Measurements from ENCODE around the gene AHI1. TPM values are rescaled to one million over a fixed set of nuclear protein-coding genes. Genes with fewer than 3 reads are reported as not detected.

AHI1 gene
- total RNA-seq, 1 donor: 29.8 TPM

DNA sequence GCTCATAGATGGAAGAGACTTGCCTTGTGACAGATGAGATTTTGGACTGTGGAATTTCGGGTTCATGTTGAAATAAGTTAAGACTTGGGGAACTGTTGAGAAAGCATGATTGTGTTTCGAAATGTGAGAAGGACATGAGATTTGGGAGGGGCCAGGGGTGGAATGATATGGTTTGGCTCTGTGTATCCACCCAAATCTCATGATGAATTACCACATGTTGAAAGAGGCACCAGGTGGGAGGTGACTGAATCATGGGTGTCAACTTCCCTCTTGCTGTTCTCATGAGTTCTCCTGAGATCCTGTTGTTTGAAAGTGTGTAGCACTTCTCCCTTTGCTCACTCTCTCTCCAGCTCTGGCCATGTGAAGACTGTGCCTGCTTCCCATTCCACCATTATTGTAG, 17.9 kb downstream of the AHI1 start:
- TF ChIP-seq, protein P1, sequence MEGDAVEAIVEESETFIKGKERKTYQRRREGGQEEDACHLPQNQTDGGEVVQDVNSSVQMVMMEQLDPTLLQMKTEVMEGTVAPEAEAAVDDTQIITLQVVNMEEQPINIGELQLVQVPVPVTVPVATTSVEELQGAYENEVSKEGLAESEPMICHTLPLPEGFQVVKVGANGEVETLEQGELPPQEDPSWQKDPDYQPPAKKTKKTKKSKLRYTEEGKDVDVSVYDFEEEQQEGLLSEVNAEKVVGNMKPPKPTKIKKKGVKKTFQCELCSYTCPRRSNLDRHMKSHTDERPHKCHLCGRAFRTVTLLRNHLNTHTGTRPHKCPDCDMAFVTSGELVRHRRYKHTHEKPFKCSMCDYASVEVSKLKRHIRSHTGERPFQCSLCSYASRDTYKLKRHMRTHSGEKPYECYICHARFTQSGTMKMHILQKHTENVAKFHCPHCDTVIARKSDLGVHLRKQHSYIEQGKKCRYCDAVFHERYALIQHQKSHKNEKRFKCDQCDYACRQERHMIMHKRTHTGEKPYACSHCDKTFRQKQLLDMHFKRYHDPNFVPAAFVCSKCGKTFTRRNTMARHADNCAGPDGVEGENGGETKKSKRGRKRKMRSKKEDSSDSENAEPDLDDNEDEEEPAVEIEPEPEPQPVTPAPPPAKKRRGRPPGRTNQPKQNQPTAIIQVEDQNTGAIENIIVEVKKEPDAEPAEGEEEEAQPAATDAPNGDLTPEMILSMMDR (IDR thresholded peaks at IDR 0.05; ENCODE audit: insufficient read depth, low read depth, low read length): no peak

GRCh38 chr6:135478626-135479025, 18.9 kb downstream of the AHI1 start:
- H3K4me3 ChIP-seq (ENCODE audit: low read depth, low read length): no peak overlapping the region
- DNase-seq (ENCODE audit: low read depth): no peak
- TF ChIP-seq, protein P1 (IDR thresholded peaks at IDR 0.05; ENCODE audit: insufficient read depth, low read depth, low read length): no peak

More for the DNA sequence above, 17.9 kb downstream of the AHI1 start:
- DNase-seq (ENCODE audit: low read depth): no peak
- H3K4me3 ChIP-seq (ENCODE audit: low read depth, low read length): no peak overlapping the region

DNA sequence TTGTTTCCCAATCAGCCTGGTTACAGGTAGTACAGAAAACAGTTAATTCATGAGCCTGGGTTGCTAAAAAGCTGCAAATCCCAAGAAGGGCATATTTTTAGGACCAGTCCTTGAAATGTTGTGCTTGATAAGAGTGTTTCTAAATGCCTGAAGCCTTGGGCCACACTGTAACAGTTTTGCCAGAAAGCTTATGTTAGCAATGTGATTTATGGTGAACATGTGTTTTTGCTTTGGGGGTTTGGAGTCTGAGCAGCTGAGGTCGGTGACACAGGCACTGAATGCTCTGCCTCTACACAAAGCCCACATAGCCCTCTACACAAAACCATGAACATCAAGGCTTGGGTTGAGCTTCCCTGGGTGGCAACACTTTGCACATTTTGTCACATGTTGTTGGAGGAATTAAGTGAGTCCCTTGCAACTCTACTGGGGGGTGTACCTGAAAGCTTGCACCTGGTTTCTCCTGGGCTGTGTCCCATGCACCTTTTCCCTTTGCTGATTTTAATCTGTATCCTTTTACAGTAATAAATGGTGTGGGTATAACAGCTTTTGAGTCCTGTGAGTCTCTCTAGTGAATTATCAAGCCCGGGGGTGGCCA, 22.2 kb downstream of the AHI1 start:
- no peak overlapping the region for H3K4me3 ChIP-seq (ENCODE audit: low read depth, low read length)
- DNase-seq (ENCODE audit: low read depth): peak; percentile 91
- TF ChIP-seq, protein P1 (IDR thresholded peaks at IDR 0.05; ENCODE audit: insufficient read depth, low read depth, low read length): no peak

- TF ChIP-seq, protein P1 (IDR thresholded peaks at IDR 0.05; ENCODE audit: insufficient read depth, low read depth, low read length): no peak
- no peak for DNase-seq (ENCODE audit: low read depth)
- H3K4me3 ChIP-seq (ENCODE audit: low read depth, low read length): no peak overlapping the region
Measured at GRCh38 chr6:135474362-135474761, 23.2 kb downstream of the AHI1 start.

GRCh38 chr6:135465903-135466302, 31.6 kb downstream of the AHI1 start:
- TF ChIP-seq, protein P1 (IDR thresholded peaks at IDR 0.05; ENCODE audit: insufficient read depth, low read depth, low read length): no peak
- no peak overlapping the region for H3K4me3 ChIP-seq (ENCODE audit: low read depth, low read length)
- no peak for DNase-seq (ENCODE audit: low read depth)

DNA sequence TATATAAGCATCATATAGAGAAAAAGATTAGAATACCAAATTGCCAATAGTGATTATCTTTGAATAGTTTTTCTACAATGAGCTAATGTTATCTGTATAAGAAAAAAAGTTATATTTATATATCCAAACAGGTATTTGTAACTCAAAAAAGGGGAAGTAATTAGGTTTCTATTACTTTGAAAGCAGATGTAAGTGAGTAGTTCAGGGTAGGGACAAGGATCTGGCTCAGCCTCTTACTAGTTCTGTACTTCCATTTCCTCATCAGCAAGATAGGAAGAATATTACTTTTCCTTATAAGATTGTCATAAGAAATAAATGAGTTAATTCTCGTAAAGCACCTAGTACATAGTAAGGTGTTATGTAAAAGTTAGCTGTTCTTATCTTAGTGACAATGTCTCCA, 32.2 kb downstream of the AHI1 start:
- no peak for DNase-seq (ENCODE audit: low read depth)
- TF ChIP-seq, protein P1 (IDR thresholded peaks at IDR 0.05; ENCODE audit: insufficient read depth, low read depth, low read length): no peak
- no peak overlapping the region for H3K4me3 ChIP-seq (ENCODE audit: low read depth, low read length)

DNA sequence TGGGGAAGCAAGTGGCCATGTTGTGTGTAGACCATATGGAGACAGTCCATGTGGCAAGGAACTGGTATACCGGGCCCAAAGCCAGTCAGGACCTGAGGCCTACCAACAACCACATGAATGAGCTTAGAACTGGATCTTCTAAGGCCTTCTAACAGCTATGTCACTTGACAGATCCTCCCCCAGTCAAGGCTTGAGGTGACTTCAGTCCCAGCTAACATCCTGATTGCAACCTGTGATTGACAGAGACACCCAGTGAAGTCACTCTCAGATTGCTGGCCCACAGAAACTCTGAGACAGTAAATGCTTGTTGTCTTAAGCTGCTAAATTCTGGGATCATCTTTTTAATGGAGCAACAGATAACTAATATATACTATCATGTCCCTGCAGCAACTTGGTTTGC, 32.9 kb downstream of the AHI1 start:
- TF ChIP-seq, protein P1 (IDR thresholded peaks at IDR 0.05; ENCODE audit: insufficient read depth, low read depth, low read length): no peak
- no peak for DNase-seq (ENCODE audit: low read depth)
- H3K4me3 ChIP-seq (ENCODE audit: low read depth, low read length): no peak overlapping the region

All from fibroblast of villous mesenchyme (primary cell).